GM12878 (cell line): ENCODE results near the gene UBE2O. TPM values are rescaled to one million over a fixed set of nuclear protein-coding genes. Genes with fewer than 3 reads are reported as not detected.
A peak's percentile ranks its signal among the peaks of the same experiment; 100 is the strongest.

ENCODE experiments used
- ATAC-seq: fragments of 200-7000 bp; cut with Tn5 transposase; 3 replicates; pipeline ENCODE4 v1.9.1; 2020; ENCODE audit warnings: mild to moderate bottlenecking, moderate library complexity
- BruUV-seq: library from RNA; stranded (reverse); fragments of 400-500 nt; replicated peaks from 2 replicates; lab custom pipeline; 2021; lab: Mats Ljungman, UMichigan
- CTCF ChIA-PET: fragments of 300-600 bp; sonication (Branson Sonifier 250); formaldehyde crosslinking; extraction: SDS; loops from one replicate; lab custom pipeline; 2021; ENCODE audit warnings: inconsistent platforms; lab: Yijun Ruan, JAX
- POLR2A ChIA-PET: fragments of 350-600 bp; formaldehyde crosslinking; extraction: SDS; loops from one replicate; lab custom pipeline; 2021; ENCODE audit warnings: inconsistent platforms; lab: Charles Lee
- RAD21 ChIA-PET: fragments of 300-600 bp; sonication (Branson Sonifier 250); formaldehyde crosslinking; loops from one replicate; lab custom pipeline; 2023; ENCODE audit warnings: antibody characterized with exemption; ENCODE audit not compliant: unreplicated experiment; lab: Charles Lee
- SMC1A ChIA-PET: fragments of 300-600 bp; sonication (Branson Sonifier 250); formaldehyde crosslinking; loops from one replicate; lab custom pipeline; 2023; ENCODE audit not compliant: unreplicated experiment, uncharacterized antibody; lab: Charles Lee
- DNase-seq: peaks from one replicate; pipeline ENCODE4 v3.0.0-alpha.2; 2011; ENCODE audit warnings: low read depth, low spot score
- FAIRE-seq: peaks from 3 replicates; lab custom pipeline; 2011; peaks lifted over from hg19 to GRCh38; lab: Jason Lieb, UNC
- H2AFZ ChIP-seq: 2 replicates; pipeline ENCODE4 v1.6.0; 2011; ENCODE audit warnings: low read depth, low read length, control low read depth; ENCODE audit not compliant: control insufficient read depth
- H3K27ac ChIP-seq: 2 replicates; pipeline ENCODE4 v1.5.1; 2011; ENCODE audit warnings: control low read depth; ENCODE audit not compliant: control insufficient read depth, insufficient read depth
- H3K27me3 ChIP-seq, 2 experiments: replicated peaks in 1 of 2; 2 replicates each; pipeline versions ENCODE4 v1.6.0 to v1.6.1; 2011; ENCODE audit warnings: low read length in 1 of 2; ENCODE audit not compliant: control insufficient read depth in 2 of 2, insufficient read depth in 2 of 2
- H3K36me3 ChIP-seq, 2 experiments: 2 replicates each; pipeline ENCODE4 v1.5.1; 2011; ENCODE audit warnings: low read length in 1 of 2; ENCODE audit not compliant: control insufficient read depth in 2 of 2, insufficient read depth in 2 of 2
- H3K4me1 ChIP-seq: 2 replicates; pipeline ENCODE4 v1.6.1; 2011; ENCODE audit warnings: mild to moderate bottlenecking, low read length, moderate library complexity, mixed read lengths; ENCODE audit not compliant: control insufficient read depth, insufficient read depth
- H3K4me2 ChIP-seq: 2 replicates; pipeline ENCODE4 v1.6.0; 2011; ENCODE audit warnings: control low read depth; ENCODE audit not compliant: control insufficient read depth, insufficient read depth
- H3K4me3 ChIP-seq: fragments of 200-600 bp; sonication (generic); 2 replicates; pipeline ENCODE4 v1.5.1; 2016
- H3K79me2 ChIP-seq: 2 replicates; pipeline ENCODE4 v1.6.0; 2011; ENCODE audit warnings: low read length; ENCODE audit not compliant: control insufficient read depth, insufficient read depth
- H3K9ac ChIP-seq: 2 replicates; pipeline ENCODE4 v1.8.0; 2011; ENCODE audit warnings: low read length, control low read depth, mixed read lengths; ENCODE audit not compliant: control insufficient read depth, insufficient read depth
- H3K9me3 ChIP-seq: replicated peaks from 3 replicates; pipeline ENCODE4 v1.5.1; 2011; ENCODE audit warnings: mild to moderate bottlenecking, low read length; ENCODE audit not compliant: control insufficient read depth, insufficient read depth
- H4K20me1 ChIP-seq: 2 replicates; pipeline ENCODE4 v1.6.0; 2011; ENCODE audit not compliant: control insufficient read depth, insufficient read depth
- ATF7 ChIP-seq: fragments of 450-650 bp; IDR thresholded peaks from 2 replicates; pipeline ENCODE4 v1.6.1; 2016; ENCODE audit warnings: low read depth, mild to moderate bottlenecking
- CHD4 ChIP-seq: fragments of 200-600 bp; sonication (generic); IDR thresholded peaks from 2 replicates; pipeline ENCODE4 v1.6.1; 2016; ENCODE audit warnings: mild to moderate bottlenecking
- EGR1 ChIP-seq, 2 experiments: IDR thresholded peaks; 1 replicate in 1 of 2; 2 replicates in 1 of 2; pipeline ENCODE4 v1.6.1; 2011 to 2012; ENCODE audit warnings: low read depth in 2 of 2, low read length in 2 of 2, borderline replicate concordance in 1 of 2, mild to moderate bottlenecking in 1 of 2, moderate library complexity in 1 of 2
- ESRRA ChIP-seq: IDR thresholded peaks from 2 replicates; pipeline ENCODE4 v1.6.1; 2012; ENCODE audit warnings: mild to moderate bottlenecking, low read length, improper control_type of control experiment
- FOXK2 ChIP-seq: fragments of 450-650 bp; IDR thresholded peaks from 2 replicates; pipeline ENCODE4 v1.6.1; 2017; ENCODE audit warnings: mild to moderate bottlenecking, moderate library complexity
- GABPA ChIP-seq: IDR thresholded peaks from 2 replicates; pipeline ENCODE4 v1.6.1; 2014; ENCODE audit warnings: antibody characterized with exemption, low read depth, mild to moderate bottlenecking, inconsistent platforms
- GATAD2B ChIP-seq: fragments of 450-650 bp; conservative IDR thresholded peaks from 2 replicates; pipeline ENCODE4 v1.6.1; 2017; ENCODE audit warnings: low read depth, mild to moderate bottlenecking, moderate library complexity
- HDAC6 ChIP-seq: fragments of 200-600 bp; sonication (generic); IDR thresholded peaks from one replicate; pipeline ENCODE4 v1.8.0; 2017; ENCODE audit warnings: antibody characterized with exemption; ENCODE audit not compliant: unreplicated experiment
- IKZF1 ChIP-seq: fragments of 450-650 bp; conservative IDR thresholded peaks from 2 replicates; pipeline ENCODE4 v1.6.1; 2017; ENCODE audit warnings: antibody characterized with exemption, mild to moderate bottlenecking
- IRF4 ChIP-seq: IDR thresholded peaks from 2 replicates; pipeline ENCODE4 v1.6.1; 2011; ENCODE audit warnings: low read depth, low read length
- JUND ChIP-seq: IDR thresholded peaks from 2 replicates; pipeline ENCODE4 v1.6.1; 2012; ENCODE audit warnings: low read depth, mild to moderate bottlenecking, low read length, improper control_type of control experiment, moderate library complexity
- PML ChIP-seq: IDR thresholded peaks from 2 replicates; pipeline ENCODE4 v1.6.1; 2012; ENCODE audit warnings: low read length, inconsistent platforms
- POLR2AphosphoS2 ChIP-seq: IDR thresholded peaks from 2 replicates; pipeline ENCODE4 v1.6.1; 2011; ENCODE audit warnings: low read depth, mild to moderate bottlenecking, low read length, improper control_type of control experiment, moderate library complexity
- RUNX3 ChIP-seq: IDR thresholded peaks from 2 replicates; pipeline ENCODE4 v1.6.1; 2012; ENCODE audit warnings: low read length, inconsistent platforms
- TBL1XR1 ChIP-seq: IDR thresholded peaks from 2 replicates; pipeline ENCODE4 v1.6.1; 2012; ENCODE audit warnings: low read depth, low read length, improper control_type of control experiment
- YBX1 ChIP-seq: fragments of 450-650 bp; IDR thresholded peaks from 2 replicates; pipeline ENCODE4 v1.6.1; 2016; ENCODE audit warnings: antibody characterized with exemption
- WGBS: methylation state at CpG from one replicate; pipeline ENCODE4 v1.1.6; 2016; ENCODE audit warnings: low lambda C conversion rate; ENCODE audit not compliant: insufficient replicate concordance, insufficient coverage; ENCODE audit errors: missing lambda C conversion rate; 5-methylcytosine and 5-hydroxymethylcytosine counted together
- in situ Hi-C: fragments of 300-500 bp; cut with MboI; formaldehyde crosslinking; loops from 9 replicates; pipeline ENCODE4 v1.14.3; 2018; ENCODE audit warnings: mixed read lengths
- intact Hi-C: fragments of 100-400 bp; cut with micrococcal nuclease; formaldehyde crosslinking; loops from one replicate; pipeline ENCODE4 v1.14.2; 2022; ENCODE audit not compliant: unreplicated experiment
- polyA plus RNA-seq, 11 experiments: library from polyadenylated mRNA; depleted of rRNA in 4 of 11; unstranded in 6 of 11; stranded (reverse) in 5 of 11; fragments of >200 nt; fragmentation: Nextera tagmentation in 4 of 11; fragmentation: Illumina TruSeq in 1 of 11; extraction: Ambion mirVana in 4 of 11; extraction: Trizol in 1 of 11; gene quantifications; 1 replicate in 1 of 11; 2 replicates in 10 of 11; pipeline versions ENCODE4 v1.2.1 to v1.2.3, GENCODE V29; 2011 to 2016; ENCODE audit warnings: inconsistent platforms in 2 of 11, missing spikeins in 2 of 11, low read depth in 1 of 11
- total RNA-seq, 4 experiments: library from RNA; depleted of rRNA in 3 of 4; stranded (reverse); fragments of >200 nt in 3 of 4; fragmentation: Illumina TruSeq in 1 of 4; extraction: Trizol in 1 of 4; gene quantifications; 2 replicates each; pipeline versions ENCODE4 v1.2.1 to v1.2.3, GENCODE V29; 2013 to 2021
- TF ChIP-seq, protein P1 (sequence below): IDR thresholded peaks from 2 replicates; pipeline ENCODE4 v1.6.1; 2012; ENCODE audit warnings: low read length, inconsistent platforms
- TF ChIP-seq, protein P2 (sequence below), 3 experiments: IDR thresholded peaks in 2 of 3; conservative IDR thresholded peaks in 1 of 3; 2 replicates each; pipeline ENCODE4 v1.5.1; 2011; ENCODE audit warnings: low read depth in 3 of 3, low read length in 3 of 3, mild to moderate bottlenecking in 3 of 3, control low read depth in 2 of 3, moderate library complexity in 2 of 3, inconsistent platforms in 1 of 3, mixed read lengths in 1 of 3; ENCODE audit not compliant: control insufficient read depth in 2 of 3, insufficient read depth in 1 of 3; ENCODE audit errors: extremely low read depth in 1 of 3

Gene UBE2O
- total and polyA plus RNA-seq, 10 of the 15 experiments (the other 5 are each of a cell fraction or from before 2014, with no cell fraction given): 2.1 to 39.0 (median 14.1) TPM

DNA sequence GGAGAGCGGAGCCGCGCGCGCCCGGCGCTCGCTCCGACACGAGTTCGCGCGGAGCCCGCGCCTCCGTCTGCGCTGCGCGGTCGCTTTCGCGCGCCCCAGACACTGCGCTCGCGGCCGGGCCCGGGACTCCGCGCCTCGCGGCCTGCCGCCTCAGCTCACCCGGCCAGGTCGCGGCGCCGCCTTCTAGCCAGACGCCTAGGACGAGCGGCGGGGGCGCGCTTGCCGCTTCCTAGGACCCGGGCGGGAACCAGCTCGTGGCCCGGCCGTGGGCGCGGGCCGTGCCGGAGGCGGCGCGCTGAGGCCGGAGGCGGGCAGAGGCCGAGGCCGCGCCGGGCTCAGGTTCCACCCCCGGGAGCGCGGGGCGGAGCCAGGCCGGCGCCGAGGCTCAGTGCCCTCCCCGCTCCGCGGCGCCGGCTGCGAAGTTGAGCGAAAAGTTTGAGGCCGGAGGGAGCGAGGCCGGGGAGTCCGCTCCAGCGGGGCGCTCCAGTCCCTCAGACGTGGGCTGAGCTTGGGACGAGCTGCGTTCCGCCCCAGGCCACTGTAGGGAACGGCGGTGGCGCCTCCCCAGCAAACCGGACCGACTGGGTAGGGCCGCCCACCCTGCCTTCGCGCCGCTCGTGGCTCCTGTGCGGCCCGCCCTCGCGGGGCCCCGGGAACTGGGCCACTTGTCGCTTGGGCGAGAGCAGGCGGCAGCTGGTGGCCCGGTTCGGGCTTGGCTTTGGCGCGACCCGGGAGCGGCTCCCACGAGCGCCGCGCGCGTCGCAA lies 68.5 kb downstream of the UBE2O start, which contains the start of gene SPHK1:
Gene SPHK1, plus strand, starts transcription at position 388 of the 765 bp plus-strand sequence. CDS start 1,036 bp downstream, outside the sequence.
- in situ Hi-C loops: no loop called here
- H3K36me3 ChIP-seq: no peaks in the 10 kb centered on the region
- no peak within 1 kb of the TSS for H3K27ac ChIP-seq
- ChIA-PET POLR2A (interaction anchor here (0.6 to 2.2 kb wide), 2 partner anchors 31 to 50 kb away, joined by 4 to 9 read pairs; partner anchors contain the start of gene PRPSAP1), CTCF (interaction anchor here (0.9 to 4.2 kb wide), 25 partner anchors 8 to 205 kb away, joined by 3 to 46 read pairs (median 4); partner anchors contain the start of gene PRPSAP1), RAD21 (interaction anchor here (1.0 to 2.5 kb wide), 4 partner anchors 11 to 80 kb away, joined by 4 to 9 read pairs (median 6); partner anchors contain the start of gene PRPSAP1), SMC1A (interaction anchor here (0.7 to 2.2 kb wide), 4 partner anchors 15 to 85 kb away, joined by 3 to 10 read pairs (median 4); no protein-coding TSS in a partner anchor)
- FAIRE-seq: peak; percentile 47
- no TSS peak for BruUV-seq
- H3K79me2 ChIP-seq: no peaks in the 10 kb centered on the region
- no peaks in the 10 kb centered on the region for H4K20me1 ChIP-seq
- peak within 1 kb of the TSS; percentile 84 for H2AFZ ChIP-seq
- peak within 1 kb of the TSS; percentile 99 for H3K4me2 ChIP-seq
- no peak for DNase-seq
- intact Hi-C loops: loop anchor here (2.0 to 10.0 kb wide), 2 partner anchors 32 to 260 kb away; partner anchors contain the start of gene PRPSAP1
- H3K9me3 ChIP-seq: no peaks in the 10 kb centered on the region
- H3K27me3 ChIP-seq: peaks cover 2 to 6% of the 10 kb centered on the region in 2 experiments; a peak in 2 of 4 replicates
- peaks cover 24% of the 10 kb centered on the region for H3K4me1 ChIP-seq
- peak within 1 kb of the TSS; percentile 75 for H3K4me3 ChIP-seq
- WGBS: under 1% methylated on average over 69 of the region's 118 CpGs
- peak within 1 kb of the TSS; percentile 39; the same call in 1 of the 2 replicates for H3K9ac ChIP-seq
- ATAC-seq: peak; percentile 88
- no peak for TF ChIP-seq ESRRA
- no peak for TF ChIP-seq RUNX3
- TF ChIP-seq PML: no peak
- TF ChIP-seq, protein P1, sequence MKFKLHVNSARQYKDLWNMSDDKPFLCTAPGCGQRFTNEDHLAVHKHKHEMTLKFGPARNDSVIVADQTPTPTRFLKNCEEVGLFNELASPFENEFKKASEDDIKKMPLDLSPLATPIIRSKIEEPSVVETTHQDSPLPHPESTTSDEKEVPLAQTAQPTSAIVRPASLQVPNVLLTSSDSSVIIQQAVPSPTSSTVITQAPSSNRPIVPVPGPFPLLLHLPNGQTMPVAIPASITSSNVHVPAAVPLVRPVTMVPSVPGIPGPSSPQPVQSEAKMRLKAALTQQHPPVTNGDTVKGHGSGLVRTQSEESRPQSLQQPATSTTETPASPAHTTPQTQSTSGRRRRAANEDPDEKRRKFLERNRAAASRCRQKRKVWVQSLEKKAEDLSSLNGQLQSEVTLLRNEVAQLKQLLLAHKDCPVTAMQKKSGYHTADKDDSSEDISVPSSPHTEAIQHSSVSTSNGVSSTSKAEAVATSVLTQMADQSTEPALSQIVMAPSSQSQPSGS: no peak
- TF ChIP-seq YBX1: no peak
- TF ChIP-seq POLR2AphosphoS2: no peak
- no peak for TF ChIP-seq FOXK2
- peak in 1 of 2 experiments; percentile 49; a peak in 1 of 3 replicates for TF ChIP-seq EGR1 (IDR thresholded peaks at IDR 0.05; ENCODE audit: borderline replicate concordance in 1 of 2, low read depth in 2 of 2, low read length in 2 of 2)
- TF ChIP-seq HDAC6: peak; percentile 88
- peak; percentile 71 for TF ChIP-seq IKZF1
- TF ChIP-seq, protein P2, sequence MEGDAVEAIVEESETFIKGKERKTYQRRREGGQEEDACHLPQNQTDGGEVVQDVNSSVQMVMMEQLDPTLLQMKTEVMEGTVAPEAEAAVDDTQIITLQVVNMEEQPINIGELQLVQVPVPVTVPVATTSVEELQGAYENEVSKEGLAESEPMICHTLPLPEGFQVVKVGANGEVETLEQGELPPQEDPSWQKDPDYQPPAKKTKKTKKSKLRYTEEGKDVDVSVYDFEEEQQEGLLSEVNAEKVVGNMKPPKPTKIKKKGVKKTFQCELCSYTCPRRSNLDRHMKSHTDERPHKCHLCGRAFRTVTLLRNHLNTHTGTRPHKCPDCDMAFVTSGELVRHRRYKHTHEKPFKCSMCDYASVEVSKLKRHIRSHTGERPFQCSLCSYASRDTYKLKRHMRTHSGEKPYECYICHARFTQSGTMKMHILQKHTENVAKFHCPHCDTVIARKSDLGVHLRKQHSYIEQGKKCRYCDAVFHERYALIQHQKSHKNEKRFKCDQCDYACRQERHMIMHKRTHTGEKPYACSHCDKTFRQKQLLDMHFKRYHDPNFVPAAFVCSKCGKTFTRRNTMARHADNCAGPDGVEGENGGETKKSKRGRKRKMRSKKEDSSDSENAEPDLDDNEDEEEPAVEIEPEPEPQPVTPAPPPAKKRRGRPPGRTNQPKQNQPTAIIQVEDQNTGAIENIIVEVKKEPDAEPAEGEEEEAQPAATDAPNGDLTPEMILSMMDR (IDR thresholded peaks at IDR 0.05 in 2 of 3, conservative IDR thresholded peaks at IDR 0.05 in 1 of 3; ENCODE audit: control insufficient read depth in 2 of 3, extremely low read depth in 1 of 3, insufficient read depth in 1 of 3, low read depth in 3 of 3, low read length in 3 of 3): no peak
- no peak for TF ChIP-seq JUND
- no peak for TF ChIP-seq IRF4
- no peak for TF ChIP-seq ATF7
- no peak for TF ChIP-seq CHD4
- peak; percentile 76; the same call in 1 of the 2 replicates for TF ChIP-seq GATAD2B
- TF ChIP-seq TBL1XR1: no peak
- no peak for TF ChIP-seq GABPA
